Neural progenitor cell (in vitro differentiated cells): ENCODE data around the gene SLC46A1.

ENCODE experiments used
- CTCF ChIP-seq: fragments of 200-600 bp; sonication (generic); IDR thresholded peaks from 2 replicates; pipeline ENCODE4 v1.5.1; 2017; ENCODE audit warnings: antibody characterized with exemption, mild to moderate bottlenecking
- EZH2phosphoT487 ChIP-seq: fragments of 200-600 bp; sonication (generic); IDR thresholded peaks from 2 replicates; pipeline ENCODE4 v1.6.1; 2017; ENCODE audit warnings: antibody characterized with exemption

- no peak for TF ChIP-seq CTCF
- no peak for TF ChIP-seq EZH2phosphoT487
These were observed 2.0 kb downstream of the SLC46A1 start for GRCh38 chr17:28404007-28404406.
